GM12878 (cell line): ENCODE measurements around the gene SLC25A44. TPM values are rescaled to one million over a fixed set of nuclear protein-coding genes. Genes with fewer than 3 reads are reported as not detected.
A peak's percentile ranks its signal among the peaks of the same experiment; 100 is the strongest.

Experiments
- ATAC-seq: fragments of 200-7000 bp; cut with Tn5 transposase; 3 replicates; pipeline ENCODE4 v1.9.1; 2020; ENCODE audit warnings: mild to moderate bottlenecking, moderate library complexity
- BruUV-seq: library from RNA; stranded (reverse); fragments of 400-500 nt; replicated peaks from 2 replicates; lab custom pipeline; 2021; lab: Mats Ljungman, UMichigan
- CTCF ChIA-PET: fragments of 300-600 bp; sonication (Branson Sonifier 250); formaldehyde crosslinking; extraction: SDS; loops from one replicate; lab custom pipeline; 2021; ENCODE audit warnings: inconsistent platforms; lab: Yijun Ruan, JAX
- POLR2A ChIA-PET: fragments of 350-600 bp; formaldehyde crosslinking; extraction: SDS; loops from one replicate; lab custom pipeline; 2021; ENCODE audit warnings: inconsistent platforms; lab: Charles Lee
- RAD21 ChIA-PET: fragments of 300-600 bp; sonication (Branson Sonifier 250); formaldehyde crosslinking; loops from one replicate; lab custom pipeline; 2023; ENCODE audit warnings: antibody characterized with exemption; ENCODE audit not compliant: unreplicated experiment; lab: Charles Lee
- SMC1A ChIA-PET: fragments of 300-600 bp; sonication (Branson Sonifier 250); formaldehyde crosslinking; loops from one replicate; lab custom pipeline; 2023; ENCODE audit not compliant: unreplicated experiment, uncharacterized antibody; lab: Charles Lee
- DNase-seq: peaks from one replicate; pipeline ENCODE4 v3.0.0-alpha.2; 2011; ENCODE audit warnings: low read depth, low spot score
- FAIRE-seq: peaks from 3 replicates; lab custom pipeline; 2011; peaks lifted over from hg19 to GRCh38; lab: Jason Lieb, UNC
- H2AFZ ChIP-seq: 2 replicates; pipeline ENCODE4 v1.6.0; 2011; ENCODE audit warnings: low read depth, low read length, control low read depth; ENCODE audit not compliant: control insufficient read depth
- H3K27ac ChIP-seq: 2 replicates; pipeline ENCODE4 v1.5.1; 2011; ENCODE audit warnings: control low read depth; ENCODE audit not compliant: control insufficient read depth, insufficient read depth
- H3K27me3 ChIP-seq, 2 experiments: replicated peaks in 1 of 2; 2 replicates each; pipeline versions ENCODE4 v1.6.0 to v1.6.1; 2011; ENCODE audit warnings: low read length in 1 of 2; ENCODE audit not compliant: control insufficient read depth in 2 of 2, insufficient read depth in 2 of 2
- H3K36me3 ChIP-seq, 2 experiments: 2 replicates each; pipeline ENCODE4 v1.5.1; 2011; ENCODE audit warnings: low read length in 1 of 2; ENCODE audit not compliant: control insufficient read depth in 2 of 2, insufficient read depth in 2 of 2
- H3K4me1 ChIP-seq: 2 replicates; pipeline ENCODE4 v1.6.1; 2011; ENCODE audit warnings: mild to moderate bottlenecking, low read length, moderate library complexity, mixed read lengths; ENCODE audit not compliant: control insufficient read depth, insufficient read depth
- H3K4me2 ChIP-seq: 2 replicates; pipeline ENCODE4 v1.6.0; 2011; ENCODE audit warnings: control low read depth; ENCODE audit not compliant: control insufficient read depth, insufficient read depth
- H3K4me3 ChIP-seq: fragments of 200-600 bp; sonication (generic); 2 replicates; pipeline ENCODE4 v1.5.1; 2016
- H3K79me2 ChIP-seq: 2 replicates; pipeline ENCODE4 v1.6.0; 2011; ENCODE audit warnings: low read length; ENCODE audit not compliant: control insufficient read depth, insufficient read depth
- H3K9ac ChIP-seq: 2 replicates; pipeline ENCODE4 v1.8.0; 2011; ENCODE audit warnings: low read length, control low read depth, mixed read lengths; ENCODE audit not compliant: control insufficient read depth, insufficient read depth
- H3K9me3 ChIP-seq: replicated peaks from 3 replicates; pipeline ENCODE4 v1.5.1; 2011; ENCODE audit warnings: mild to moderate bottlenecking, low read length; ENCODE audit not compliant: control insufficient read depth, insufficient read depth
- H4K20me1 ChIP-seq: 2 replicates; pipeline ENCODE4 v1.6.0; 2011; ENCODE audit not compliant: control insufficient read depth, insufficient read depth
- CBX5 ChIP-seq: sonication (generic); IDR thresholded peaks from 2 replicates; pipeline ENCODE4 v1.6.1; 2016; ENCODE audit warnings: low read depth, moderate library complexity, mild to moderate bottlenecking, inconsistent platforms
- E4F1 ChIP-seq: fragments of 450-650 bp; IDR thresholded peaks from 2 replicates; pipeline ENCODE4 v1.6.1; 2018; ENCODE audit warnings: borderline replicate concordance, mild to moderate bottlenecking; ENCODE audit not compliant: partially characterized antibody
- HCFC1 ChIP-seq: fragments of 150-350 bp; IDR thresholded peaks from 2 replicates; pipeline ENCODE4 v1.6.1; 2014; ENCODE audit warnings: low read length
- LARP7 ChIP-seq: fragments of 450-650 bp; IDR thresholded peaks from 2 replicates; pipeline ENCODE4 v1.6.1; 2017; ENCODE audit warnings: mild to moderate bottlenecking
- NKRF ChIP-seq: fragments of 450-650 bp; conservative IDR thresholded peaks from 2 replicates; pipeline ENCODE4 v1.6.1; 2017; ENCODE audit warnings: mild to moderate bottlenecking, moderate library complexity
- PML ChIP-seq: IDR thresholded peaks from 2 replicates; pipeline ENCODE4 v1.6.1; 2012; ENCODE audit warnings: low read length, inconsistent platforms
- RAD51 ChIP-seq: fragments of 450-650 bp; IDR thresholded peaks from 2 replicates; pipeline ENCODE4 v1.6.1; 2016; ENCODE audit warnings: moderate library complexity, mild to moderate bottlenecking, inconsistent platforms
- SIN3A ChIP-seq: IDR thresholded peaks from 2 replicates; pipeline ENCODE4 v1.6.1; 2012; ENCODE audit warnings: low read depth, low read length, improper control_type of control experiment
- USF1 ChIP-seq: IDR thresholded peaks from 2 replicates; pipeline ENCODE4 v1.6.1; 2011; ENCODE audit warnings: borderline replicate concordance, low read depth, mild to moderate bottlenecking, moderate library complexity, mixed read lengths, low read length; ENCODE audit not compliant: insufficient read depth; ENCODE audit errors: extremely low read length
- WGBS: methylation state at CpG from one replicate; pipeline ENCODE4 v1.1.6; 2016; ENCODE audit warnings: low lambda C conversion rate; ENCODE audit not compliant: insufficient replicate concordance, insufficient coverage; ENCODE audit errors: missing lambda C conversion rate; 5-methylcytosine and 5-hydroxymethylcytosine counted together
- in situ Hi-C: fragments of 300-500 bp; cut with MboI; formaldehyde crosslinking; loops from 9 replicates; pipeline ENCODE4 v1.14.3; 2018; ENCODE audit warnings: mixed read lengths
- intact Hi-C: fragments of 100-400 bp; cut with micrococcal nuclease; formaldehyde crosslinking; loops from one replicate; pipeline ENCODE4 v1.14.2; 2022; ENCODE audit not compliant: unreplicated experiment
- polyA plus RNA-seq, 11 experiments: library from polyadenylated mRNA; depleted of rRNA in 4 of 11; unstranded in 6 of 11; stranded (reverse) in 5 of 11; fragments of >200 nt; fragmentation: Nextera tagmentation in 4 of 11; fragmentation: Illumina TruSeq in 1 of 11; extraction: Ambion mirVana in 4 of 11; extraction: Trizol in 1 of 11; gene quantifications; 1 replicate in 1 of 11; 2 replicates in 10 of 11; pipeline versions ENCODE4 v1.2.1 to v1.2.3, GENCODE V29; 2011 to 2016; ENCODE audit warnings: inconsistent platforms in 2 of 11, missing spikeins in 2 of 11, low read depth in 1 of 11
- total RNA-seq, 4 experiments: library from RNA; depleted of rRNA in 3 of 4; stranded (reverse); fragments of >200 nt in 3 of 4; fragmentation: Illumina TruSeq in 1 of 4; extraction: Trizol in 1 of 4; gene quantifications; 2 replicates each; pipeline versions ENCODE4 v1.2.1 to v1.2.3, GENCODE V29; 2013 to 2021
- TF ChIP-seq, protein P1 (sequence below): IDR thresholded peaks from 2 replicates; pipeline ENCODE4 v1.6.1; 2011; ENCODE audit warnings: low read depth, mild to moderate bottlenecking, low read length, moderate library complexity, borderline replicate concordance; ENCODE audit errors: extremely low read depth
- TF ChIP-seq, protein P2 (sequence below): IDR thresholded peaks from 2 replicates; pipeline ENCODE4 v1.6.1; 2012; ENCODE audit warnings: low read depth, low read length, improper control_type of control experiment

SLC25A44 gene
- total and polyA plus RNA-seq, 10 of the 15 experiments (the other 5 are each of a cell fraction or from before 2014, with no cell fraction given) = 7.1 to 43.3 (median 30.4) TPM

DNA sequence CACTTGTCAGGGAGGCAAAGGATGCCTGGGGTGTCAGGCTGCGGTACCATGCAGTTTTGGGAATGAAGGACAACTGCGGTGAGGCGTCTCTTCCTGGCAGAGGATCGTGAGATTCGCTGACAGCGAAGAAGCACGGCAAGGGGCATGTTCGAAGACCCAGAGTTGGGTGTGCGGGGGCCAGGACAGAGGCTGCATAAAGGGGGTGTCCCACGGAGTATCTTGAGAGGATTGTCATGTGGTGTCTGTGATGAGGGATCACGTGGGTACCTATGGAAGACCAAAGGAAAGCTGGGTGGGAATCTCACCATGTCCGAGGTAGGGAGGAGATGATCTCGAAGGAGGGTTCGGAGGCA is 372 bp downstream of the SLC25A44 start:
- Histone ChIP-seq H3K4me3 (peak overlapping the region; percentile 100), H3K27ac (peak overlapping the region; percentile 87), H2AFZ (peak overlapping the region; percentile 62), H3K9ac (peak overlapping the region; percentile 91), H3K36me3 (peaks cover 0 to 1% of the 10 kb centered on the region in 2 experiments; a peak in 3 of 4 replicates), H3K9me3 (no peaks in the 10 kb centered on the region), H3K4me2 (peak overlapping the region; percentile 95), H3K4me1 (peaks cover 6% of the 10 kb centered on the region), H3K79me2 (peaks cover 56% of the 10 kb centered on the region), H4K20me1 (no peaks in the 10 kb centered on the region), H3K27me3 (no peaks in the 10 kb centered on the region)
- ChIA-PET RAD21 (interaction anchor here (1.0 to 4.7 kb wide), 6 partner anchors 19 to 45 kb away, joined by 3 to 44 read pairs (median 9); partner anchors contain the start of gene PMF1), SMC1A (interaction anchor here (1.0 to 4.6 kb wide), 7 partner anchors 17 to 45 kb away, joined by 3 to 26 read pairs (median 6); partner anchors contain the start of gene PMF1), POLR2A (interaction anchor here (0.6 to 11.8 kb wide), 10 partner anchors 9 to 260 kb away, joined by 3 to 158 read pairs (median 4); partner anchors contain the start of genes KHDC4, PMF1, SEMA4A and SMG5), CTCF (interaction anchor here (0.5 to 2.2 kb wide), 9 partner anchors 24 to 1062 kb away, joined by 3 to 21 read pairs (median 4); no protein-coding TSS in a partner anchor)
- TF ChIP-seq SIN3A (peak; percentile 39; the same call in 1 of the 2 replicates), RAD51 (peak; percentile 69), HCFC1 (no peak), USF1 (peak; percentile 21), PML (no peak), CBX5 (no peak), E4F1 (no peak), LARP7 (peak; percentile 79), NKRF (0 out of 2 replicates have a peak, but pooled peaks have one; percentile 12)
- TF ChIP-seq, protein P1, sequence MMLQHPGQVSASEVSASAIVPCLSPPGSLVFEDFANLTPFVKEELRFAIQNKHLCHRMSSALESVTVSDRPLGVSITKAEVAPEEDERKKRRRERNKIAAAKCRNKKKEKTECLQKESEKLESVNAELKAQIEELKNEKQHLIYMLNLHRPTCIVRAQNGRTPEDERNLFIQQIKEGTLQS = no peak
- TF ChIP-seq, protein P2, sequence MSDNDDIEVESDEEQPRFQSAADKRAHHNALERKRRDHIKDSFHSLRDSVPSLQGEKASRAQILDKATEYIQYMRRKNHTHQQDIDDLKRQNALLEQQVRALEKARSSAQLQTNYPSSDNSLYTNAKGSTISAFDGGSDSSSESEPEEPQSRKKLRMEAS = no peak
- WGBS = 9% methylated on average over 14 of the region's 14 CpGs
- in situ Hi-C loops (no loop called here), intact Hi-C loops (no loop called here)
- no peak for FAIRE-seq
- no peak for ATAC-seq
- no peak for DNase-seq
- TSS peak; percentile 87 for BruUV-seq
